DND-41 (cell line): ENCODE measurements around the gene POU4F3.

Source experiments
- ATAC-seq: fragments of 200-7000 bp; cut with Tn5 transposase; 3 replicates; pipeline ENCODE4 v1.9.1; 2021; ENCODE audit warnings: low read depth; ENCODE audit not compliant: insufficient read depth
- DNase-seq: peaks from one replicate; pipeline ENCODE4 v3.0.0-alpha.2; 2020
- H2AFZ ChIP-seq: 2 replicates; pipeline ENCODE4 v1.6.0; 2012; ENCODE audit warnings: low read depth, low read length
- H3K27ac ChIP-seq: 2 replicates; pipeline ENCODE4 v1.5.1; 2012; ENCODE audit warnings: low read length, inconsistent platforms
- H3K27me3 ChIP-seq: fragments of 200-600 bp; sonication (generic); 2 replicates; pipeline ENCODE4 v1.6.0; 2012; ENCODE audit warnings: low read length, mild to moderate bottlenecking, inconsistent platforms; ENCODE audit not compliant: insufficient read depth, poor library complexity
- H3K36me3 ChIP-seq: 2 replicates; pipeline ENCODE4 v1.5.1; 2012; ENCODE audit warnings: low read length, inconsistent platforms; ENCODE audit not compliant: insufficient read depth
- H3K4me1 ChIP-seq: 2 replicates; pipeline ENCODE4 v1.5.1; 2012; ENCODE audit warnings: mild to moderate bottlenecking, low read length; ENCODE audit not compliant: insufficient read depth
- H3K4me2 ChIP-seq: 2 replicates; pipeline ENCODE4 v1.6.0; 2012; ENCODE audit warnings: mild to moderate bottlenecking, moderate library complexity, low read length, inconsistent platforms; ENCODE audit not compliant: insufficient read depth
- H3K4me3 ChIP-seq, 2 experiments: fragments of 200-600 bp in 1 of 2; shearing (Covaris generic) in 1 of 2; 2 replicates each; pipeline ENCODE4 v1.5.1; 2012 to 2016; ENCODE audit warnings: inconsistent platforms in 2 of 2, low read length in 2 of 2, mild to moderate bottlenecking in 2 of 2, low read depth in 1 of 2, moderate library complexity in 1 of 2
- H3K79me2 ChIP-seq: 2 replicates; pipeline ENCODE4 v1.6.0; 2012; ENCODE audit warnings: low read length, inconsistent platforms; ENCODE audit not compliant: insufficient read depth
- H3K9ac ChIP-seq: 2 replicates; pipeline ENCODE4 v1.6.0; 2012; ENCODE audit warnings: low read depth, mild to moderate bottlenecking, inconsistent platforms, low read length, moderate library complexity
- H3K9me3 ChIP-seq: 2 replicates; pipeline ENCODE4 v1.5.1; 2012; ENCODE audit warnings: low read length, moderate library complexity, mild to moderate bottlenecking, inconsistent platforms; ENCODE audit not compliant: insufficient read depth, severe bottlenecking
- H4K20me1 ChIP-seq: 2 replicates; pipeline ENCODE4 v1.6.0; 2012; ENCODE audit warnings: low read length; ENCODE audit not compliant: insufficient read depth
- EZH2 ChIP-seq: IDR thresholded peaks from 3 replicates; pipeline ENCODE4 v1.6.1; 2012; ENCODE audit warnings: borderline replicate concordance, low read depth, mild to moderate bottlenecking, moderate library complexity, low read length, inconsistent platforms; ENCODE audit not compliant: severe bottlenecking
- TF ChIP-seq, protein P1 (sequence below): IDR thresholded peaks from 2 replicates; pipeline ENCODE4 v1.5.1; 2012; ENCODE audit warnings: borderline replicate concordance, low read length, moderate library complexity, mild to moderate bottlenecking; ENCODE audit not compliant: poor library complexity, severe bottlenecking; ENCODE audit errors: extremely low read depth

Gene POU4F3

DNA sequence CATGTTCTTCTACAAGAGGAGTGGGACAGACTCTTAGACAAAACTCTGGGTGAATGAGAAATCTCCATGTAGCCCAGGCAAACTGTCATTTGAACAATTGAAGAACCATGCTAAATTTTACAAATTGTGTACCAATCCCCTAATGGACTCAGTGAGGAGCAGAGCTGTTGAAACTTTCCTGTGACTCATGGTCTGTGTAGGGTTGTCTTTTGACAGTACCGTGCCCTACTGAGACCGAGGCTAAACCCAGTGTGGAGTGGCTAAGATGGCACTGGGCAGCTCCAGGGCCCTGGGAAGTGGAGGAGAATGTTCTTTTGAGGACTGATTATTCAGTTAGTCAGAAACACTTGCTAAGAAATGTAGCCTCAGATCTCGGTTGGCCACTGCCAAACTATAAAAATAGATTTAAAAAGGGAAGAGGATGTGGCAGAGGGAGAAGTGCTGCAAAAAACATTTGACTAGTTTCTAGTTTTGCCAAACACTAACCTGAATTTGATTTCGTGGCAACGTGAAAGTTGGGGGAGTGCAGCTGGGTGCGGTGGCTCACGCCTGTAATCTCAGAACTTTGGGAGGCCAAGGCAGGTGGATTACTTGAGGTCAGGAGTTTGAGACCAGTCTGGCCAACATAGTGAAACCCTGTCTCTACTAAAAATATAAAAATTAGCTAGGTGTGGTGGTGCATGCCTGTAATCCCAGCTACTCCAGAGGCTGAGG, 24.7 kb downstream of the POU4F3 start:
- ATAC-seq, result no peak
- Histone ChIP-seq H3K9me3 (no peaks in the 10 kb centered on the region), H3K4me3 (no peak overlapping the region), H3K4me2 (no peak overlapping the region), H2AFZ (no peak overlapping the region), H3K4me1 (no peaks in the 10 kb centered on the region), H3K79me2 (no peaks in the 10 kb centered on the region), H3K9ac (no peak overlapping the region), H3K36me3 (no peaks in the 10 kb centered on the region), H3K27ac (no peak overlapping the region), H3K27me3 (no peaks in the 10 kb centered on the region), H4K20me1 (no peaks in the 10 kb centered on the region)
- no peak for DNase-seq
- TF ChIP-seq, protein P1, sequence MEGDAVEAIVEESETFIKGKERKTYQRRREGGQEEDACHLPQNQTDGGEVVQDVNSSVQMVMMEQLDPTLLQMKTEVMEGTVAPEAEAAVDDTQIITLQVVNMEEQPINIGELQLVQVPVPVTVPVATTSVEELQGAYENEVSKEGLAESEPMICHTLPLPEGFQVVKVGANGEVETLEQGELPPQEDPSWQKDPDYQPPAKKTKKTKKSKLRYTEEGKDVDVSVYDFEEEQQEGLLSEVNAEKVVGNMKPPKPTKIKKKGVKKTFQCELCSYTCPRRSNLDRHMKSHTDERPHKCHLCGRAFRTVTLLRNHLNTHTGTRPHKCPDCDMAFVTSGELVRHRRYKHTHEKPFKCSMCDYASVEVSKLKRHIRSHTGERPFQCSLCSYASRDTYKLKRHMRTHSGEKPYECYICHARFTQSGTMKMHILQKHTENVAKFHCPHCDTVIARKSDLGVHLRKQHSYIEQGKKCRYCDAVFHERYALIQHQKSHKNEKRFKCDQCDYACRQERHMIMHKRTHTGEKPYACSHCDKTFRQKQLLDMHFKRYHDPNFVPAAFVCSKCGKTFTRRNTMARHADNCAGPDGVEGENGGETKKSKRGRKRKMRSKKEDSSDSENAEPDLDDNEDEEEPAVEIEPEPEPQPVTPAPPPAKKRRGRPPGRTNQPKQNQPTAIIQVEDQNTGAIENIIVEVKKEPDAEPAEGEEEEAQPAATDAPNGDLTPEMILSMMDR, result no peak
- no peak for TF ChIP-seq EZH2

DNA sequence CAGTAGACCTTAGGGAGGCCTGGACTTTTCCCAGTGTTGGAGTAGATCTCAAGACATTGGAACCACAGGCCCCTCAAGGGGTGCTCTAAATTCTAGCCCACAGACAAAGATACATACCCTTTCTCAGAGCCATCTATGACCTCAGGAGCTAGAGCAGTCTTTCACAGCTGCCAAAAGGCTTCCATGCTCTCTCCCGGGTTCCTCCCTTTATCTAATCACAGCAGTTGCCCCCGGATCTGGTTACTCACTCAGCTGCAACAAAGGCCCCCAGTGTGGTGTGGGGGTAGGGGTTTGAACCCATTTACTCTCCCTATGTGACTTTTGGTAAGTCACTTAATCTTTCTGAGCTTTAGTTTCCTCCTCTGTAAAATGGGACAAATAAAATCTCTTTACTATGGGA, 27.0 kb downstream of the POU4F3 start:
- Histone ChIP-seq H3K27ac (no peak overlapping the region), H4K20me1 (no peaks in the 10 kb centered on the region), H3K4me2 (no peak overlapping the region), H3K9me3 (no peaks in the 10 kb centered on the region), H3K9ac (no peak overlapping the region), H3K4me3 (no peak overlapping the region), H3K4me1 (no peaks in the 10 kb centered on the region), H3K27me3 (peaks cover 3% of the 10 kb centered on the region), H2AFZ (no peak overlapping the region), H3K79me2 (no peaks in the 10 kb centered on the region), H3K36me3 (no peaks in the 10 kb centered on the region)
- no peak for ATAC-seq
- DNase-seq, result no peak
- TF ChIP-seq, protein P1, result no peak
- TF ChIP-seq EZH2, result no peak

DNA sequence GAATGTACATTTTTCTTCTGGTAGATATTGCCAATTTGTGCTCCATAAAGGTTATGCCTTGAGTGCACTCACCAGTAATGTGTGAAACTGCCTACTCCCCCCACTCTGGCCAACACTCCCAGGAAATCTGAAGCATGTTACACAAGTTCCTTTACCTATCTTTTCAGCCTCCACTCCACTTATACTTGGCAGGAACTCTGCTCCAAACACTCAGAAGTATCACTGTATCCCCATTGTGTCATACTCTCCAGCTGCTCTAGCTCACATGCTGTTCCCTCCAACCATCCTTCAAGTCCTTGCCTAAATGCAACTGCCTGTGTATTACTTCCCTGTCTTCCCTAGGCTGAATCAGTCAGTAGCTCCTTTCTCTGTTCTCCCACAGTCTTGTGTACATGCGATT, 28.3 kb downstream of the POU4F3 start:
- Histone ChIP-seq H2AFZ (no peak overlapping the region), H3K27ac (no peak overlapping the region), H3K4me1 (no peaks in the 10 kb centered on the region), H3K79me2 (no peaks in the 10 kb centered on the region), H3K4me3 (no peak overlapping the region), H3K9me3 (no peaks in the 10 kb centered on the region), H4K20me1 (no peaks in the 10 kb centered on the region), H3K9ac (no peak overlapping the region), H3K4me2 (no peak overlapping the region), H3K36me3 (no peaks in the 10 kb centered on the region), H3K27me3 (peaks cover 6% of the 10 kb centered on the region)
- ATAC-seq (no peak), DNase-seq (no peak)
- TF ChIP-seq, protein P1, result no peak
- TF ChIP-seq EZH2, result no peak
